ENCODE data around the gene KCNH1. TPM values are rescaled to one million over a fixed set of nuclear protein-coding genes. Genes with fewer than 3 reads are reported as not detected.

The KCNH1 gene
- total RNA-seq, 1 experiment from 2014 or later: not detected

GRCh38 chr1:210830034-210831028 is 303.6 kb downstream of the KCNH1 start:
- POLR2A ChIA-PET: no interaction called here
- no peak for DNase-seq (ENCODE audit: low read depth, low spot score)
- Histone ChIP-seq H3K9ac (ENCODE audit: low read length) (no peak overlapping the region), H3K36me3 (ENCODE audit: control insufficient read depth in 1 of 2, insufficient read depth in 2 of 2, low read length in 2 of 2) (no peaks in the 10 kb centered on the region), H3K27ac (ENCODE audit: low read depth, low read length) (no peak overlapping the region), H3K27me3 (ENCODE audit: insufficient read depth, low read length) (peaks cover 23% of the 10 kb centered on the region), H3K4me3 (replicated peaks in 1 of 2; ENCODE audit: low read depth in 1 of 2, low read length in 2 of 2) (no peak overlapping the region), H3K4me2 (ENCODE audit: low read length) (no peak overlapping the region), H3K79me2 (ENCODE audit: insufficient read depth, low read length) (no peaks in the 10 kb centered on the region), H2AFZ (ENCODE audit: low read depth, low read length, poor library complexity, severe bottlenecking) (no peak overlapping the region), H3K9me3 (ENCODE audit: control insufficient read depth in 1 of 2, insufficient read depth in 1 of 2, low read depth in 1 of 2, low read length in 2 of 2) (no peaks in the 10 kb centered on the region), H3K9me2 (ENCODE audit: insufficient read depth) (no peaks in the 10 kb centered on the region), H3K4me1 (ENCODE audit: control insufficient read depth in 1 of 2, insufficient read depth in 2 of 2, low read length in 2 of 2) (no peaks in the 10 kb centered on the region), H4K20me1 (ENCODE audit: insufficient read depth) (no peaks in the 10 kb centered on the region)
- TF ChIP-seq SRF (IDR thresholded peaks at IDR 0.05; ENCODE audit: low read depth) (no peak), POLR2A (IDR thresholded peaks at IDR 0.05; ENCODE audit: borderline replicate concordance, extremely low read depth, insufficient read depth, insufficient read length) (no peak), EGR1 (IDR thresholded peaks at IDR 0.05; ENCODE audit: low read depth) (no peak), FOSL1 (IDR thresholded peaks at IDR 0.05; ENCODE audit: low read depth) (no peak), ZNF274 (IDR thresholded peaks at IDR 0.05; ENCODE audit: low read depth, low read length) (no peak), YY1 (IDR thresholded peaks at IDR 0.05; ENCODE audit: extremely low read depth, insufficient replicate concordance, low read depth, low read length) (no peak), EZH2 (IDR thresholded peaks at IDR 0.05) (no peak), MAX (IDR thresholded peaks at IDR 0.05) (no peak), JUND (IDR thresholded peaks at IDR 0.05) (no peak), REST (IDR thresholded peaks at IDR 0.05; ENCODE audit: low read depth) (no peak), TCF7L2 (IDR thresholded peaks at IDR 0.05; ENCODE audit: borderline replicate concordance, extremely low read depth, insufficient read depth, insufficient read length) (no peak), RAD21 (IDR thresholded peaks at IDR 0.05; ENCODE audit: low read depth) (no peak), CBX3 (IDR thresholded peaks at IDR 0.05; ENCODE audit: low read depth) (no peak), SP1 (IDR thresholded peaks at IDR 0.05; ENCODE audit: low read depth) (no peak), SIN3A (IDR thresholded peaks at IDR 0.05; ENCODE audit: low read depth) (no peak), EZH2phosphoT487 (IDR thresholded peaks at IDR 0.05; ENCODE audit: borderline replicate concordance) (no peak)
- BruUV-seq (replicated peaks): no TSS peak
- intact Hi-C loops (cut with micrococcal nuclease): no loop called here
- RAD21 ChIA-PET (ENCODE audit: low non-redundant PET in 1 of 2, low total read pairs in 2 of 2, uncharacterized antibody in 2 of 2, unreplicated experiment in 2 of 2): no interaction called here
- ATAC-seq: no peak
- CTCF ChIA-PET: no interaction called here

All from HCT116 (cell line).